Activated naive CD4-positive, alpha-beta T cell treated with anti-CD3 and anti-CD28 coated beads, Interleukin-2, amount 10 ng/mL, durations not matched to agents 5 hours and 36 hours (primary cell): ENCODE data around the gene HTR5A. TPM values are rescaled to one million over a fixed set of nuclear protein-coding genes. Genes with fewer than 3 reads are reported as not detected.

ENCODE experiments used
- total RNA-seq, 2 experiments: library from RNA; stranded (reverse); gene quantifications; one replicate each; pipeline ENCODE4 v1.2.3, GENCODE V29; 2021

The HTR5A gene
- not detected for total RNA-seq

GRCh38 chr7:155069992-155070751 is at the start of gene HTR5A:
Gene HTR5A, plus strand, starts transcription at chr7:155070324. Its CDS starts 576 bp downstream, at chr7:155070900.

Other genes with a start within 250 kb of the HTR5A start
- gene PAXIP1, start 67.2 kb upstream of the HTR5A start, total RNA-seq, result 10 to 100 TPM; 24.9 to 25.2 TPM
- gene INSIG1, start 227.6 kb downstream of the HTR5A start, total RNA-seq, result 100 to 1,000 TPM; 133 TPM